Adrenal gland (tissue), 12 donors: Measurements from ENCODE around the gene SARS1. TPM values are rescaled to one million over a fixed set of nuclear protein-coding genes. Genes with fewer than 3 reads are reported as not detected.

ENCODE experiments used
- DNase-seq, 7 donors: peaks; one replicate each; pipeline ENCODE4 v3.0.0-alpha.2; 2019 to 2020
- H3K27ac ChIP-seq, 5 donors: fragments of 200-600 bp; sonication (generic) in 4 of 5; 1 replicate in 3 of 5; 2 replicates in 2 of 5; pipeline versions ENCODE4 v1.5.1 to v1.8.0; 2016 to 2020; ENCODE audit warnings: mild to moderate bottlenecking in 1 of 5
- H3K27me3 ChIP-seq: fragments of 200-600 bp; 2 replicates; pipeline ENCODE4 v1.8.0; 2021
- H3K36me3 ChIP-seq, 2 donors: fragments of 200-600 bp; replicated peaks in 1 of 2; 1 replicate in 1 of 2; 2 replicates in 1 of 2; pipeline versions ENCODE4 v1.5.1 to v1.8.0; 2018 to 2022
- H3K4me1 ChIP-seq, 2 donors: fragments of 200-600 bp; replicated peaks in 1 of 2; 1 replicate in 1 of 2; 2 replicates in 1 of 2; pipeline versions ENCODE4 v1.5.1 to v1.8.0; 2018 to 2021
- H3K4me3 ChIP-seq, 4 donors: fragments of 200-600 bp; sonication (generic) in 3 of 4; one replicate each; pipeline ENCODE4 v1.5.1; 2016 to 2018
- H3K9me3 ChIP-seq, 3 donors: fragments of 200-600 bp; sonication (generic) in 1 of 3; replicated peaks in 1 of 3; 1 replicate in 2 of 3; 2 replicates in 1 of 3; pipeline versions ENCODE4 v1.5.1 to v1.8.0; 2016 to 2021
- POLR2A ChIP-seq, 2 donors: fragments of 450-650 bp; IDR thresholded peaks; one replicate each; pipeline ENCODE4 v1.6.1; 2017; ENCODE audit warnings: antibody characterized with exemption in 2 of 2, mild to moderate bottlenecking in 2 of 2, moderate library complexity in 1 of 2
- WGBS, 4 donors: extraction: QIAGEN DNeasy Blood & Tissue Kit in 2 of 4; methylation state at CpG; one replicate each; pipeline versions ENCODE4 v1.1.5 to v1.1.7; 2013 to 2017; 5-methylcytosine and 5-hydroxymethylcytosine counted together
- intact Hi-C, 2 donors: fragments of 100-400 bp; cut with DNase I; formaldehyde crosslinking; loops; one replicate each; pipeline versions ENCODE4 v1.14.1 to v1.15.0; 2022 to 2023
- polyA plus RNA-seq, 3 donors: library from polyadenylated mRNA; stranded (reverse); fragments of 200-250 nt in 2 of 3; fragments of 350-450 nt in 1 of 3; fragmentation: Illumina TruSeq in 1 of 3; extraction: RNeasy Lipid Tissue Mini Kit (QIAGEN cat#74804) in 1 of 3; gene quantifications; one replicate each; pipeline ENCODE4 v1.2.3, GENCODE V29; 2013 to 2014
- total RNA-seq, 9 donors: library from RNA; depleted of rRNA in 4 of 9; stranded (reverse); fragments of >200 nt in 4 of 9; fragments of 120-200 nt in 1 of 9; fragmentation: NEBNext Ultra II Directional in 1 of 9; extraction: Animal tissue kit (Norgen Biotek cat#: 25700) in 1 of 9; gene quantifications; one replicate each; pipeline versions ENCODE4 v1.1.0 to v1.2.4, GENCODE V29; 2013 to 2023
- TF ChIP-seq, protein P1 (sequence below), 6 experiments: fragments of 450-650 bp in 4 of 6; fragments of 200-600 bp in 2 of 6; sonication (generic) in 1 of 6; IDR thresholded peaks; 1 replicate in 5 of 6; 2 replicates in 1 of 6; pipeline versions ENCODE4 v1.5.1 to v1.8.0; 2016 to 2021; ENCODE audit warnings: antibody characterized with exemption in 6 of 6, mild to moderate bottlenecking in 2 of 6, moderate library complexity in 1 of 6
- donor health status: healthy with polysubstance abuse.
- donor health status: Bipolar disorder and iron deficiency.
- donor health status: DM: yes; HTN: yes; CAD: no.
- donor health status: DM: no; HTN: no; CAD: no.
- donor health status: DM: no; HTN: no; CAD: no.
- donor health status: DM: yes; HTN: yes; CAD: no.

The SARS1 gene
- total and polyA plus RNA-seq, 12 donors, result 64.3 to 216 (median 152) TPM

DNA sequence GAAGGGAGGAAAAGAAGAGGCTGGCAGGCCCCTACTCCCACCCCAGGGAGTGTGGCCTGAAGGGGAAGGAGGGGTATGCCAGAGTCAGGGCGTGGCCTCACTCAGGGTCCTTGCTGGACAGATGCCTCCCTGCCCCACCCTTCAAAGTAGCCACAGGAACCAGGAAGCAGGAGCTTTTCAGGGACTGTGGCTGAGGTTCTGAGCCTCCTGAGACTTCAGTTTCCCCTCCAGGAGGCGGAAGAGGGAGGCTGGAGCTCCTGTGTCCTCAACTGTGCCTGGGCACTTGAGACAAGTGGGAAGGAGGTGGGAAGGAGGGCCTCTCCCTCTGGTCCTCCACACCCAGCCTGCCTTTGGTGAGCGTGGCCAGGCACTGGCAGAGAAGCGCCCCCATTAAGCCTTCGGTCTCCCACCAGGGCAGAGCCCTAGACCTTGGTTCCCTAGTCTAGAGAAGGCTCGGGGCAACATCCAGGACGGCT, 40.9 kb downstream of the SARS1 start:
- no peaks in the 10 kb centered on the region for H3K9me3 ChIP-seq
- no peaks in the 10 kb centered on the region for H3K27me3 ChIP-seq
- TF ChIP-seq, protein P1, sequence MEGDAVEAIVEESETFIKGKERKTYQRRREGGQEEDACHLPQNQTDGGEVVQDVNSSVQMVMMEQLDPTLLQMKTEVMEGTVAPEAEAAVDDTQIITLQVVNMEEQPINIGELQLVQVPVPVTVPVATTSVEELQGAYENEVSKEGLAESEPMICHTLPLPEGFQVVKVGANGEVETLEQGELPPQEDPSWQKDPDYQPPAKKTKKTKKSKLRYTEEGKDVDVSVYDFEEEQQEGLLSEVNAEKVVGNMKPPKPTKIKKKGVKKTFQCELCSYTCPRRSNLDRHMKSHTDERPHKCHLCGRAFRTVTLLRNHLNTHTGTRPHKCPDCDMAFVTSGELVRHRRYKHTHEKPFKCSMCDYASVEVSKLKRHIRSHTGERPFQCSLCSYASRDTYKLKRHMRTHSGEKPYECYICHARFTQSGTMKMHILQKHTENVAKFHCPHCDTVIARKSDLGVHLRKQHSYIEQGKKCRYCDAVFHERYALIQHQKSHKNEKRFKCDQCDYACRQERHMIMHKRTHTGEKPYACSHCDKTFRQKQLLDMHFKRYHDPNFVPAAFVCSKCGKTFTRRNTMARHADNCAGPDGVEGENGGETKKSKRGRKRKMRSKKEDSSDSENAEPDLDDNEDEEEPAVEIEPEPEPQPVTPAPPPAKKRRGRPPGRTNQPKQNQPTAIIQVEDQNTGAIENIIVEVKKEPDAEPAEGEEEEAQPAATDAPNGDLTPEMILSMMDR (IDR thresholded peaks at IDR 0.05), result no peak
- TF ChIP-seq POLR2A (IDR thresholded peaks at IDR 0.05), result no peak
- WGBS, 4 donors, result 76 to 86% (median 82%) methylated on average over 2 to 7 of the region's 7 CpGs
- H3K4me1 ChIP-seq, result peaks cover 0 to 8% of the 10 kb centered on the region in 2 donors
- peak overlapping the region in 2 of 5 donors; percentile 60 to 65 for H3K27ac ChIP-seq
- no peak for DNase-seq
- H3K4me3 ChIP-seq, result no peak overlapping the region
- intact Hi-C loops, result no loop called here
- H3K36me3 ChIP-seq, result no peaks in the 10 kb centered on the region

DNA sequence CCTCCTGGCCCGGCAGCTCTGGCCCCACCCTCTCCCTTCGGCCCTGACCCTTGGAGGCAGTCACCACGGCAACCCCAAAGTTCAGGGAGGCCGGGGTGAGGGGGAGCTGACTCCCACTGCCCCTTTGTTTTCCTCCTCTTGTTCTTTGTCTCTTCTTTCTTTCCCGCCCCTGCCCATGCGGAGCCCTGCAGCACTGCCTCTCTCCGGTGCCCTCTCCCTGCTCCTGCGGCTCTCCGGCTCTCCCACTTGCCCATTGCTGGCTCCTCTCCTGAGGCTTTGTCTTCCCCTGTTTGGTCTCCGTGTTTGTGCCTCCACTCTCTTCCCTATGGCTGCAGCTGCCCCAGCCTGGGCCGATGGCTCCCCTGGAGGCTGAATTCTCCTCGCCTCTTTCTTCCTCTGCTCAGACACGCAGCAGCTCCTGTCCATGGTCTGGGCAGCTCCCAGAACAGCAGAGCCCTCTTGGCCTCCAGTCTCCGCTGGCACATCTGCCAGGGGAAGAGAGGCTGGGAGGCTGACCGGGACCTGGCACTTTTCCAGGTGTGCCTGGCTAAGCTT, 41.5 kb downstream of the SARS1 start:
- TF ChIP-seq, protein P1 (IDR thresholded peaks at IDR 0.05), result no peak
- no peak for TF ChIP-seq POLR2A (IDR thresholded peaks at IDR 0.05)
- H3K4me3 ChIP-seq, result no peak overlapping the region
- peak overlapping the region in 1 of 5 donors; percentile 60 for H3K27ac ChIP-seq
- peaks cover 0 to 8% of the 10 kb centered on the region in 2 donors for H3K4me1 ChIP-seq
- DNase-seq, result no peak
- H3K36me3 ChIP-seq, result no peaks in the 10 kb centered on the region
- intact Hi-C loops, result no loop called here
- no peaks in the 10 kb centered on the region for H3K9me3 ChIP-seq
- WGBS, 4 donors, result 66 to 74% (median 73%) methylated on average over 12 to 15 of the region's 15 CpGs
- no peaks in the 10 kb centered on the region for H3K27me3 ChIP-seq

GRCh38 chr1:109255678-109256077, 42.0 kb downstream of the SARS1 start:
- intact Hi-C loops, result no loop called here
- no peaks in the 10 kb centered on the region for H3K27me3 ChIP-seq
- no peak overlapping the region for H3K4me3 ChIP-seq
- DNase-seq, result no peak
- no peak overlapping the region for H3K27ac ChIP-seq
- WGBS, 4 donors, result 88 to 93% (median 91%) methylated on average over 5 of the region's 5 CpGs
- TF ChIP-seq, protein P1 (IDR thresholded peaks at IDR 0.05), result no peak
- TF ChIP-seq POLR2A (IDR thresholded peaks at IDR 0.05), result no peak
- peaks cover 0 to 8% of the 10 kb centered on the region in 2 donors for H3K4me1 ChIP-seq
- H3K9me3 ChIP-seq, result no peaks in the 10 kb centered on the region
- no peaks in the 10 kb centered on the region for H3K36me3 ChIP-seq

GRCh38 chr1:109256085-109256484, 42.4 kb downstream of the SARS1 start:
- TF ChIP-seq POLR2A (IDR thresholded peaks at IDR 0.05), result no peak
- no peak overlapping the region for H3K27ac ChIP-seq
- no peaks in the 10 kb centered on the region for H3K9me3 ChIP-seq
- H3K4me3 ChIP-seq, result no peak overlapping the region
- no peaks in the 10 kb centered on the region for H3K36me3 ChIP-seq
- 83 to 92% (median 89%) methylated on average over 7 of the region's 7 CpGs for WGBS, 4 donors
- intact Hi-C loops, result no loop called here
- no peaks in the 10 kb centered on the region for H3K27me3 ChIP-seq
- peaks cover 0 to 8% of the 10 kb centered on the region in 2 donors for H3K4me1 ChIP-seq
- DNase-seq, result no peak
